Measurements from ENCODE around the gene RITA1.

DNA sequence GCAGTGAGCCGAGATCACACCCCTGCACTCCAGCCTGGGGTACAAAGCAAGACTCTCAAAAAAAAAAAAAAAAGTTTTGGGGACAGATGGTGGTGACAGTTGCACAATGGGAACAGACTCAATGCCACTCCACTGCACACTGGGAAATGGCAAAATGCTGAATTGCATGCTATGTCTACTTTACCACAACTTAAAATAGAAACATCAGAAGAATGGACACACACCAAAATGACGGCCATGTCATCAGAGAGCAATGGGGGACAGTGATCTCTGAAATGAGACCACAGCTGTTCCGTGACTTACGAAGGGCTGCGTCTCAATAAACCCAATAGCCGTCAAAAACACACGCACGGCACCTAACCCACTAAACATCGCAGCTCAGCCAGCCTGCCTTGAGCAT, 14.0 kb upstream of the RITA1 start:
- TF ChIP-seq, protein P1, sequence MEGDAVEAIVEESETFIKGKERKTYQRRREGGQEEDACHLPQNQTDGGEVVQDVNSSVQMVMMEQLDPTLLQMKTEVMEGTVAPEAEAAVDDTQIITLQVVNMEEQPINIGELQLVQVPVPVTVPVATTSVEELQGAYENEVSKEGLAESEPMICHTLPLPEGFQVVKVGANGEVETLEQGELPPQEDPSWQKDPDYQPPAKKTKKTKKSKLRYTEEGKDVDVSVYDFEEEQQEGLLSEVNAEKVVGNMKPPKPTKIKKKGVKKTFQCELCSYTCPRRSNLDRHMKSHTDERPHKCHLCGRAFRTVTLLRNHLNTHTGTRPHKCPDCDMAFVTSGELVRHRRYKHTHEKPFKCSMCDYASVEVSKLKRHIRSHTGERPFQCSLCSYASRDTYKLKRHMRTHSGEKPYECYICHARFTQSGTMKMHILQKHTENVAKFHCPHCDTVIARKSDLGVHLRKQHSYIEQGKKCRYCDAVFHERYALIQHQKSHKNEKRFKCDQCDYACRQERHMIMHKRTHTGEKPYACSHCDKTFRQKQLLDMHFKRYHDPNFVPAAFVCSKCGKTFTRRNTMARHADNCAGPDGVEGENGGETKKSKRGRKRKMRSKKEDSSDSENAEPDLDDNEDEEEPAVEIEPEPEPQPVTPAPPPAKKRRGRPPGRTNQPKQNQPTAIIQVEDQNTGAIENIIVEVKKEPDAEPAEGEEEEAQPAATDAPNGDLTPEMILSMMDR (IDR thresholded peaks at IDR 0.05) = no peak
- TF ChIP-seq POLR2A (IDR thresholded peaks at IDR 0.05) = no peak

Measured in right lobe of liver (tissue), 4 donors.